ENCODE results near the gene TENM3.

Gene TENM3

GRCh38 chr4:182488896-182489295, 245.7 kb downstream of the TENM3 start:
- peaks cover 5% of the 10 kb centered on the region for H3K4me1 ChIP-seq
- no peak for TF ChIP-seq CTCF (IDR thresholded peaks at IDR 0.05; ENCODE audit: low read depth, low read length)

GRCh38 chr4:182489607-182490006, 246.4 kb downstream of the TENM3 start:
- TF ChIP-seq CTCF (IDR thresholded peaks at IDR 0.05; ENCODE audit: low read depth, low read length): no peak
- Histone ChIP-seq H3K4me1 (peaks cover 5% of the 10 kb centered on the region), H3K27me3 (no peaks in the 10 kb centered on the region), H3K4me3 (ENCODE audit: low read depth, low read length) (no peak overlapping the region), H3K9me3 (no peaks in the 10 kb centered on the region), H3K36me3 (no peaks in the 10 kb centered on the region)
- no peak for DNase-seq

More at GRCh38 chr4:182488896-182489295, 245.7 kb downstream of the TENM3 start:
- Histone ChIP-seq H3K36me3 (no peaks in the 10 kb centered on the region), H3K9me3 (no peaks in the 10 kb centered on the region), H3K27me3 (no peaks in the 10 kb centered on the region), H3K4me3 (ENCODE audit: low read depth, low read length) (no peak overlapping the region)
- no peak for DNase-seq

GRCh38 chr4:182491719-182492118, 248.5 kb downstream of the TENM3 start:
- Histone ChIP-seq H3K36me3 (no peaks in the 10 kb centered on the region), H3K4me1 (peaks cover 5% of the 10 kb centered on the region), H3K4me3 (ENCODE audit: low read depth, low read length) (no peak overlapping the region), H3K27me3 (no peaks in the 10 kb centered on the region), H3K9me3 (no peaks in the 10 kb centered on the region)
- DNase-seq: no peak
- TF ChIP-seq CTCF (IDR thresholded peaks at IDR 0.05; ENCODE audit: low read depth, low read length): no peak

- no peaks in the 10 kb centered on the region for H3K27me3 ChIP-seq
- TF ChIP-seq CTCF (IDR thresholded peaks at IDR 0.05; ENCODE audit: low read depth, low read length): no peak
- H3K4me1 ChIP-seq: peaks cover 5% of the 10 kb centered on the region
- no peaks in the 10 kb centered on the region for H3K36me3 ChIP-seq
- no peak for DNase-seq
- no peaks in the 10 kb centered on the region for H3K9me3 ChIP-seq
- no peak overlapping the region for H3K4me3 ChIP-seq (ENCODE audit: low read depth, low read length)
Measured at GRCh38 chr4:182492423-182492822, 249.2 kb downstream of the TENM3 start.

GRCh38 chr4:182493377-182493776, 250.2 kb downstream of the TENM3 start:
- DNase-seq: no peak

GRCh38 chr4:182494103-182494502, 250.9 kb downstream of the TENM3 start:
- no peaks in the 10 kb centered on the region for H3K9me3 ChIP-seq
- H3K4me3 ChIP-seq (ENCODE audit: low read depth, low read length): no peak overlapping the region
- H3K4me1 ChIP-seq: peaks cover 5% of the 10 kb centered on the region
- no peak for TF ChIP-seq CTCF (IDR thresholded peaks at IDR 0.05; ENCODE audit: low read depth, low read length)
- no peaks in the 10 kb centered on the region for H3K36me3 ChIP-seq
- H3K27me3 ChIP-seq: no peaks in the 10 kb centered on the region
- no peak for DNase-seq

More at GRCh38 chr4:182493377-182493776, 250.2 kb downstream of the TENM3 start:
- TF ChIP-seq CTCF (IDR thresholded peaks at IDR 0.05; ENCODE audit: low read depth, low read length): no peak
- Histone ChIP-seq H3K36me3 (no peaks in the 10 kb centered on the region), H3K4me3 (ENCODE audit: low read depth, low read length) (no peak overlapping the region), H3K27me3 (no peaks in the 10 kb centered on the region), H3K4me1 (peaks cover 5% of the 10 kb centered on the region), H3K9me3 (no peaks in the 10 kb centered on the region)

All from BE2C (cell line).